Thyroid gland (tissue), 4 donors: ENCODE data around the gene IGDCC3.

Experiments
- POLR2A ChIP-seq, 2 donors: fragments of 450-650 bp; IDR thresholded peaks; one replicate each; pipeline ENCODE4 v1.6.1; 2017; ENCODE audit warnings: antibody characterized with exemption in 2 of 2, mild to moderate bottlenecking in 2 of 2, moderate library complexity in 1 of 2
- TF ChIP-seq, protein P1 (sequence below), 6 experiments: fragments of 200-600 bp in 3 of 6; fragments of 450-650 bp in 3 of 6; sonication (generic) in 3 of 6; IDR thresholded peaks; one replicate each; pipeline ENCODE4 v1.5.1; 2016 to 2019; ENCODE audit warnings: antibody characterized with exemption in 6 of 6, mild to moderate bottlenecking in 2 of 6, inconsistent platforms in 1 of 6, moderate library complexity in 1 of 6

DNA sequence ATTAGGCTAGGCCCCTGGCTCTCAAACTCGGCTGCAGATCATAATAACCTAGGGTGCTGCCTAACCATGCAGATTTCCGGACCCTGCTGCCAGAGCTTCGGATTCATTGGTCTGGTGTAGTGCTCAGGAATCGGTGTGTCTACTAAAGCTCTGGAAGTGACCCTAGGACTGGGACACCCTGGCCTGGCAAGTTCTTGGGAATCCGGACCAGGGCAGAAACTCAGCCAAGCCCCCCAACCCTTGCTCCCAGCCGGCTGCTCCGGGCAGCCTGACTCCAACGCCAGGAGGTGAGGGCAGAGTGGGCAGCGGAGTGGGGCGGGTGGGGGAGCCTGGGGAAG lies 23.0 kb downstream of the IGDCC3 start:
- TF ChIP-seq, protein P1, sequence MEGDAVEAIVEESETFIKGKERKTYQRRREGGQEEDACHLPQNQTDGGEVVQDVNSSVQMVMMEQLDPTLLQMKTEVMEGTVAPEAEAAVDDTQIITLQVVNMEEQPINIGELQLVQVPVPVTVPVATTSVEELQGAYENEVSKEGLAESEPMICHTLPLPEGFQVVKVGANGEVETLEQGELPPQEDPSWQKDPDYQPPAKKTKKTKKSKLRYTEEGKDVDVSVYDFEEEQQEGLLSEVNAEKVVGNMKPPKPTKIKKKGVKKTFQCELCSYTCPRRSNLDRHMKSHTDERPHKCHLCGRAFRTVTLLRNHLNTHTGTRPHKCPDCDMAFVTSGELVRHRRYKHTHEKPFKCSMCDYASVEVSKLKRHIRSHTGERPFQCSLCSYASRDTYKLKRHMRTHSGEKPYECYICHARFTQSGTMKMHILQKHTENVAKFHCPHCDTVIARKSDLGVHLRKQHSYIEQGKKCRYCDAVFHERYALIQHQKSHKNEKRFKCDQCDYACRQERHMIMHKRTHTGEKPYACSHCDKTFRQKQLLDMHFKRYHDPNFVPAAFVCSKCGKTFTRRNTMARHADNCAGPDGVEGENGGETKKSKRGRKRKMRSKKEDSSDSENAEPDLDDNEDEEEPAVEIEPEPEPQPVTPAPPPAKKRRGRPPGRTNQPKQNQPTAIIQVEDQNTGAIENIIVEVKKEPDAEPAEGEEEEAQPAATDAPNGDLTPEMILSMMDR (IDR thresholded peaks at IDR 0.05) = no peak
- TF ChIP-seq POLR2A (IDR thresholded peaks at IDR 0.05) = no peak
